Neural progenitor cell (in vitro differentiated cells): ENCODE measurements around the gene ANO10. TPM values are rescaled to one million over a fixed set of nuclear protein-coding genes. Genes with fewer than 3 reads are reported as not detected.

Experiments used
- DNase-seq: peaks from one replicate; pipeline ENCODE4 v3.0.0-alpha.2; 2016; ENCODE audit warnings: low spot score
- H2AFZ ChIP-seq: fragments of 200-600 bp; sonication (generic); replicated peaks from 2 replicates; pipeline ENCODE4 v1.6.1; 2016; ENCODE audit warnings: antibody characterized with exemption
- H3F3A ChIP-seq: fragments of 200-600 bp; sonication (generic); 2 replicates; pipeline ENCODE4 v1.6.1; 2016; ENCODE audit warnings: antibody characterized with exemption, low read depth
- H3K27ac ChIP-seq: fragments of 200-600 bp; sonication (generic); 2 replicates; pipeline ENCODE4 v1.5.1; 2016; ENCODE audit warnings: mild to moderate bottlenecking
- H3K27me3 ChIP-seq: fragments of 200-600 bp; sonication (generic); 2 replicates; pipeline ENCODE4 v1.6.1; 2016; ENCODE audit warnings: mild to moderate bottlenecking, moderate library complexity
- H3K36me3 ChIP-seq: fragments of 200-600 bp; sonication (generic); 2 replicates; pipeline ENCODE4 v1.5.1; 2016
- H3K4me1 ChIP-seq: fragments of 200-600 bp; sonication (generic); 2 replicates; pipeline ENCODE4 v1.6.1; 2016; ENCODE audit warnings: mixed run types
- H3K4me2 ChIP-seq: fragments of 200-600 bp; sonication (generic); 2 replicates; pipeline ENCODE4 v1.6.1; 2016
- H3K4me3 ChIP-seq: fragments of 200-600 bp; sonication (generic); 2 replicates; pipeline ENCODE4 v1.5.1; 2016
- H3K79me2 ChIP-seq: fragments of 200-600 bp; sonication (generic); 2 replicates; pipeline ENCODE4 v1.6.1; 2016; ENCODE audit warnings: low read depth
- H3K9ac ChIP-seq: fragments of 200-600 bp; sonication (generic); 2 replicates; pipeline ENCODE4 v1.6.1; 2016
- H3K9me3 ChIP-seq: fragments of 200-600 bp; sonication (generic); 2 replicates; pipeline ENCODE4 v1.5.1; 2016; ENCODE audit warnings: low read depth
- H4K20me1 ChIP-seq: fragments of 200-600 bp; sonication (generic); 2 replicates; pipeline ENCODE4 v1.6.1; 2016; ENCODE audit warnings: low read depth
- H3K27ac Mint-ChIP-seq: 3 replicates; pipeline ENCODE4 v1.8.0; 2021; ENCODE audit warnings: mixed read lengths
- H3K27me3 Mint-ChIP-seq: 2 replicates; pipeline ENCODE4 v1.8.0; 2022; ENCODE audit warnings: low read depth, mild to moderate bottlenecking, inconsistent platforms, moderate library complexity, mixed read lengths; ENCODE audit not compliant: insufficient read depth
- H3K36me3 Mint-ChIP-seq: 3 replicates; pipeline ENCODE4 v1.8.0; 2021; ENCODE audit warnings: mixed read lengths
- H3K4me1 Mint-ChIP-seq: 3 replicates; pipeline ENCODE4 v1.8.0; 2021; ENCODE audit warnings: mixed read lengths
- H3K4me3 Mint-ChIP-seq: 3 replicates; pipeline ENCODE4 v1.8.0; 2021; ENCODE audit warnings: mild to moderate bottlenecking, moderate library complexity, mixed read lengths
- H3K9me3 Mint-ChIP-seq: 3 replicates; pipeline ENCODE4 v1.8.0; 2020; ENCODE audit warnings: mixed read lengths
- CTCF ChIP-seq: fragments of 200-600 bp; sonication (generic); IDR thresholded peaks from 2 replicates; pipeline ENCODE4 v1.5.1; 2017; ENCODE audit warnings: antibody characterized with exemption, mild to moderate bottlenecking
- EZH2 ChIP-seq: fragments of 200-600 bp; sonication (generic); IDR thresholded peaks from 2 replicates; pipeline ENCODE4 v1.6.1; 2017; ENCODE audit warnings: antibody characterized with exemption, mild to moderate bottlenecking, moderate library complexity
- EZH2phosphoT487 ChIP-seq: fragments of 200-600 bp; sonication (generic); IDR thresholded peaks from 2 replicates; pipeline ENCODE4 v1.6.1; 2017; ENCODE audit warnings: antibody characterized with exemption
- total RNA-seq: library from RNA; depleted of rRNA; stranded (reverse); fragments of >200 nt; gene quantifications from 2 replicates; pipeline ENCODE4 v1.2.3, GENCODE V29; 2015; ENCODE audit warnings: low replicate concordance

The ANO10 gene
- total RNA-seq, 1 donor from 2014 or later = 44.4 TPM

GRCh38 chr3:43320288-43320687 lies 301.5 kb downstream of the ANO10 start:
- H3K27ac Mint-ChIP-seq = no peak overlapping the region
- TF ChIP-seq EZH2phosphoT487 = no peak
- no peak for TF ChIP-seq CTCF
- TF ChIP-seq EZH2 = no peak
- no peak overlapping the region for H3K4me3 Mint-ChIP-seq
- H3K9me3 Mint-ChIP-seq = peaks cover 2% of the 10 kb centered on the region
- H3F3A ChIP-seq = no peaks in the 10 kb centered on the region
- H4K20me1 ChIP-seq = no peaks in the 10 kb centered on the region
- peaks cover 12% of the 10 kb centered on the region for H3K4me1 Mint-ChIP-seq
- H3K27ac ChIP-seq = no peak overlapping the region
- peaks cover 6% of the 10 kb centered on the region for H3K9me3 ChIP-seq
- H3K27me3 ChIP-seq = no peaks in the 10 kb centered on the region
- H3K36me3 ChIP-seq = no peaks in the 10 kb centered on the region
- peaks cover 14% of the 10 kb centered on the region for H3K4me1 ChIP-seq
- peaks cover 58% of the 10 kb centered on the region for H3K79me2 ChIP-seq
- no peak overlapping the region for H3K4me2 ChIP-seq
- H3K27me3 Mint-ChIP-seq = peaks cover 2% of the 10 kb centered on the region
- H3K4me3 ChIP-seq = no peak overlapping the region
- H3K36me3 Mint-ChIP-seq = peaks cover 18% of the 10 kb centered on the region
- no peak for DNase-seq
- H2AFZ ChIP-seq = no peak overlapping the region
- H3K9ac ChIP-seq = no peak overlapping the region

GRCh38 chr3:43319794-43320193 lies 302.0 kb downstream of the ANO10 start:
- Histone ChIP-seq H3K27me3 (no peaks in the 10 kb centered on the region), H3K4me3 (no peak overlapping the region), H3K79me2 (peaks cover 57% of the 10 kb centered on the region), H2AFZ (no peak overlapping the region), H3F3A (no peaks in the 10 kb centered on the region), H4K20me1 (no peaks in the 10 kb centered on the region), H3K4me2 (no peak overlapping the region), H3K27ac (no peak overlapping the region), H3K4me1 (peaks cover 14% of the 10 kb centered on the region), H3K36me3 (no peaks in the 10 kb centered on the region), H3K9me3 (peaks cover 6% of the 10 kb centered on the region), H3K9ac (no peak overlapping the region)
- H3K4me3 Mint-ChIP-seq = no peak overlapping the region
- H3K4me1 Mint-ChIP-seq = peaks cover 12% of the 10 kb centered on the region
- DNase-seq = no peak
- TF ChIP-seq EZH2phosphoT487 (no peak), CTCF (no peak), EZH2 (no peak)
- H3K9me3 Mint-ChIP-seq = peaks cover 2% of the 10 kb centered on the region
- H3K36me3 Mint-ChIP-seq = peaks cover 18% of the 10 kb centered on the region
- peaks cover 2% of the 10 kb centered on the region for H3K27me3 Mint-ChIP-seq
- no peak overlapping the region for H3K27ac Mint-ChIP-seq

GRCh38 chr3:43319376-43319775 lies 302.4 kb downstream of the ANO10 start:
- H4K20me1 ChIP-seq = no peaks in the 10 kb centered on the region
- no peak overlapping the region for H3K9ac ChIP-seq
- H3K79me2 ChIP-seq = peaks cover 56% of the 10 kb centered on the region
- H3K36me3 ChIP-seq = no peaks in the 10 kb centered on the region
- TF ChIP-seq EZH2 (no peak), EZH2phosphoT487 (no peak), CTCF (no peak)
- Mint-ChIP-seq H3K27me3 (peaks cover 2% of the 10 kb centered on the region), H3K36me3 (peaks cover 18% of the 10 kb centered on the region), H3K9me3 (peaks cover 2% of the 10 kb centered on the region), H3K4me1 (peaks cover 12% of the 10 kb centered on the region), H3K4me3 (no peak overlapping the region), H3K27ac (no peak overlapping the region)
- H3K4me2 ChIP-seq = no peak overlapping the region
- H3K4me3 ChIP-seq = no peak overlapping the region
- peaks cover 6% of the 10 kb centered on the region for H3K9me3 ChIP-seq
- no peaks in the 10 kb centered on the region for H3K27me3 ChIP-seq
- no peaks in the 10 kb centered on the region for H3F3A ChIP-seq
- peaks cover 14% of the 10 kb centered on the region for H3K4me1 ChIP-seq
- DNase-seq = no peak
- H3K27ac ChIP-seq = no peak overlapping the region
- no peak overlapping the region for H2AFZ ChIP-seq
